PFSK-1 (cell line): ENCODE results near the gene DGKI.

Experiments
- FOXP2 ChIP-seq: optimal IDR thresholded peaks from 2 replicates; pipeline ENCODE3; 2011; ENCODE audit warnings: borderline replicate concordance, control low read depth, inconsistent platforms; ENCODE audit not compliant: insufficient read depth; ENCODE audit errors: extremely low read length, extremely low read depth
- POLR2AphosphoS5 ChIP-seq: IDR thresholded peaks from 2 replicates; pipeline ENCODE4 v1.6.1; 2012; ENCODE audit warnings: low read depth, mild to moderate bottlenecking, control low read depth, low read length, moderate library complexity
- SIN3A ChIP-seq: IDR thresholded peaks from 2 replicates; pipeline ENCODE4 v1.6.1; 2012; ENCODE audit warnings: mild to moderate bottlenecking, low read length, moderate library complexity, borderline replicate concordance; ENCODE audit not compliant: insufficient read depth
- TAF1 ChIP-seq: IDR thresholded peaks from 2 replicates; pipeline ENCODE4 v1.6.1; 2012; ENCODE audit warnings: low read length, control low read depth, borderline replicate concordance; ENCODE audit not compliant: insufficient read depth
- TF ChIP-seq, protein P1 (sequence below), 2 experiments: IDR thresholded peaks; 2 replicates each; pipeline versions ENCODE4 v1.6.1 to v1.8.0; 2011 to 2012; ENCODE audit warnings: low read depth in 2 of 2, low read length in 2 of 2, control low read depth in 1 of 2, inconsistent platforms in 1 of 2, mild to moderate bottlenecking in 1 of 2, moderate library complexity in 1 of 2; ENCODE audit not compliant: insufficient read depth in 1 of 2

DGKI gene

GRCh38 chr7:137354961-137355360 lies 491.8 kb downstream of the DGKI start:
- no peak for TF ChIP-seq POLR2AphosphoS5
- no peak for TF ChIP-seq TAF1
- no peak for TF ChIP-seq SIN3A
- TF ChIP-seq FOXP2, result no peak
- TF ChIP-seq, protein P1, sequence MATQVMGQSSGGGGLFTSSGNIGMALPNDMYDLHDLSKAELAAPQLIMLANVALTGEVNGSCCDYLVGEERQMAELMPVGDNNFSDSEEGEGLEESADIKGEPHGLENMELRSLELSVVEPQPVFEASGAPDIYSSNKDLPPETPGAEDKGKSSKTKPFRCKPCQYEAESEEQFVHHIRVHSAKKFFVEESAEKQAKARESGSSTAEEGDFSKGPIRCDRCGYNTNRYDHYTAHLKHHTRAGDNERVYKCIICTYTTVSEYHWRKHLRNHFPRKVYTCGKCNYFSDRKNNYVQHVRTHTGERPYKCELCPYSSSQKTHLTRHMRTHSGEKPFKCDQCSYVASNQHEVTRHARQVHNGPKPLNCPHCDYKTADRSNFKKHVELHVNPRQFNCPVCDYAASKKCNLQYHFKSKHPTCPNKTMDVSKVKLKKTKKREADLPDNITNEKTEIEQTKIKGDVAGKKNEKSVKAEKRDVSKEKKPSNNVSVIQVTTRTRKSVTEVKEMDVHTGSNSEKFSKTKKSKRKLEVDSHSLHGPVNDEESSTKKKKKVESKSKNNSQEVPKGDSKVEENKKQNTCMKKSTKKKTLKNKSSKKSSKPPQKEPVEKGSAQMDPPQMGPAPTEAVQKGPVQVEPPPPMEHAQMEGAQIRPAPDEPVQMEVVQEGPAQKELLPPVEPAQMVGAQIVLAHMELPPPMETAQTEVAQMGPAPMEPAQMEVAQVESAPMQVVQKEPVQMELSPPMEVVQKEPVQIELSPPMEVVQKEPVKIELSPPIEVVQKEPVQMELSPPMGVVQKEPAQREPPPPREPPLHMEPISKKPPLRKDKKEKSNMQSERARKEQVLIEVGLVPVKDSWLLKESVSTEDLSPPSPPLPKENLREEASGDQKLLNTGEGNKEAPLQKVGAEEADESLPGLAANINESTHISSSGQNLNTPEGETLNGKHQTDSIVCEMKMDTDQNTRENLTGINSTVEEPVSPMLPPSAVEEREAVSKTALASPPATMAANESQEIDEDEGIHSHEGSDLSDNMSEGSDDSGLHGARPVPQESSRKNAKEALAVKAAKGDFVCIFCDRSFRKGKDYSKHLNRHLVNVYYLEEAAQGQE (IDR thresholded peaks at IDR 0.05; ENCODE audit: insufficient read depth in 1 of 2, low read depth in 2 of 2, low read length in 2 of 2), result no peak

- TF ChIP-seq, protein P1 (IDR thresholded peaks at IDR 0.05; ENCODE audit: insufficient read depth in 1 of 2, low read depth in 2 of 2, low read length in 2 of 2), result no peak
- TF ChIP-seq FOXP2 (no peak), TAF1 (no peak), SIN3A (no peak), POLR2AphosphoS5 (no peak)
Measured at GRCh38 chr7:137354396-137354795, 492.4 kb downstream of the DGKI start.

GRCh38 chr7:137351941-137352340 lies 494.8 kb downstream of the DGKI start:
- no peak for TF ChIP-seq POLR2AphosphoS5
- no peak for TF ChIP-seq SIN3A
- no peak for TF ChIP-seq FOXP2

- TF ChIP-seq TAF1, result no peak
- no peak for TF ChIP-seq POLR2AphosphoS5
- no peak for TF ChIP-seq SIN3A
- TF ChIP-seq, protein P1 (IDR thresholded peaks at IDR 0.05; ENCODE audit: insufficient read depth in 1 of 2, low read depth in 2 of 2, low read length in 2 of 2), result no peak
- no peak for TF ChIP-seq FOXP2
Measured at GRCh38 chr7:137345799-137346449, 500.9 kb downstream of the DGKI start.

GRCh38 chr7:137343281-137343841 lies 503.4 kb downstream of the DGKI start, which contains the start of gene PTN:
PTN (minus strand) TSS chr7:137343733; CDS start chr7:137254973, 88,760 bp downstream.
- TF ChIP-seq, protein P1 (IDR thresholded peaks at IDR 0.05; ENCODE audit: insufficient read depth in 1 of 2, low read depth in 2 of 2, low read length in 2 of 2), result no peak
